Hindlimb muscle (tissue), 1 donor: Measurements from ENCODE around the gene PLD6. TPM values are rescaled to one million over a fixed set of nuclear protein-coding genes. Genes with fewer than 3 reads are reported as not detected.
"Not testable (repeated sequence)": the region's sequence is repeated elsewhere in the genome, so short reads cannot be mapped to it uniquely, and the experiment has no call there.

Experiments
- DNase-seq: peaks from one replicate; pipeline ENCODE4 v3.0.0-alpha.2; 2013
- polyA plus RNA-seq: library from polyadenylated mRNA; unstranded; fragments of 120-200 nt; gene quantifications from one replicate; pipeline ENCODE4 v1.2.1, GENCODE V29; 2013; ENCODE audit not compliant: insufficient read length

PLD6 gene, protein sequence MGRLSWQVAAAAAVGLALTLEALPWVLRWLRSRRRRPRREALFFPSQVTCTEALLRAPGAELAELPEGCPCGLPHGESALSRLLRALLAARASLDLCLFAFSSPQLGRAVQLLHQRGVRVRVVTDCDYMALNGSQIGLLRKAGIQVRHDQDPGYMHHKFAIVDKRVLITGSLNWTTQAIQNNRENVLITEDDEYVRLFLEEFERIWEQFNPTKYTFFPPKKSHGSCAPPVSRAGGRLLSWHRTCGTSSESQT
- polyA plus RNA-seq: 5.0 TPM

DNA sequence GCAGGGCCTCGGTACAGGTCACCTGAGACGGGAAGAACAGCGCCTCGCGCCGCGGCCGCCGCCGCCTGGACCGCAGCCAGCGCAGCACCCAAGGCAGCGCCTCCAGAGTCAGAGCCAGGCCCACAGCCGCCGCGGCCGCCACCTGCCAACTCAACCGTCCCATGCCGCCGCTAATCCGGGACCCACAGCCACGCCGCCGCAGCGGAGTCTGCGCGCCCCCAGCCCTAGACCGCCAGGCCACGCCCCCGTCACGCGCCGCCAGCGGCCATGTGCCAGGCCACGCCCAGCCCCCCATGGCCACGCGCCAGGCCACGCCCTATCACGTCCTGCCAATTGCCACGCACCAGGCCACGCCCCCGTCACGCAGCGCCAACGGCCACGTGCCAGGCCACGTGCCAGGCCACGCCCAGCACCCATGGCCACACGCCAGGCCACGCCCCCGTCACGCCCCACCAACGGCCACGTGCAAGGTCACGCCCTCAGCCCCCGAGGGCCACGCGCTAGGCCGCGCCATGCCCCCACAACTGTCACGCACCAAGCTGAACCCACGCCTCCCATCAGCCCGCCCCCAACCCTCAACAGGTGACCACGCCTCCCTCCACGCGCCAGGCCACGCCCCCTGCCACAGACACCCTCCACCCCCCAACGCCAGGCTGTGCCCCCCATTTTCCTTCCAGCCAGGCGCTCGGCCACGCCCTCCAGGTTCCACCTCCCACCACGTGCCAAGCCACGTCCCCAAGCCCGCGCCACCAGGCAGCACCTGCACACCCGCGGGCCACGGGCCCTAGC lies at the start of gene PLD6:
Gene PLD6 (minus strand): TSS at position 210 of the 789 bp plus-strand sequence. CDS start 47 bp downstream, at position 163.
- DNase-seq: peak; percentile 73

DNA sequence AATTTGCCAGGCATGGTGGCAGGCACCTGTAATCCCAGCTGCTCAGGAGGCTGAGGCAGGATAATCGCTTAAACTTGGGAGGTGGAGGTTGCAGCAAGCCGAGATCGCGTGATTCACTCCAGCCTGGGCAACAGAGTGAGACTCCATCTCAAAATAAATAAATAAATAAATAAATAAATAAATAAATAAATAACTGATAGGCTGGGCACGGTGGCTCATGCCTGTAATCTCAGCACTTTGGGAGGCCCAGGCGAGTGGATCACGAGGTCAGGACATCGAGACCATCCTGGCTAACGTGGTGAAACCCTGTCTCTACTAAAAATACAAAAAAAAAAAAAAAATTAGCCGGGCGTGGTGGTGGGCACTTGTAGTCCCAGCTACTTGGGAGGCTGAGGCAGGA lies 49.6 kb upstream of the PLD6 start:
- not testable (repeated sequence) for DNase-seq

DNA sequence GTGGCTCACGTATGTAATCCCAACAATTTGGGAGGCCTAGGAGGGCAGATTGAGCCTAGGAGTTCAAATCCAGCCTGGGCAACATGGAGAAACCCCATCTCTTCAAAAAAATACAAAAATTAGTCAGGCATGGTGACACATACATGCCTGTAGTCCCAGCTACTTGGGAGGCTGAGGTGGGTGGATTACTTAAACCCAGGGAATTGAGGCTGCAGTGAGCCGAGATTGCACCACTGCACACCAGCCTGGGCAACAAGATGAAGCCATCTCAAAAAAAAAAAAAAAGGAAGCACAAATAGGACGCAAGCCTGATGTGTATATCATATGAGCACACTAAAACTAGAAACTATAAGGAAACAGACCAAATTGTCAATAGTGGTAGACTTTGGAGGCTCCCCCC lies 47.9 kb upstream of the PLD6 start:
- no peak for DNase-seq

DNA sequence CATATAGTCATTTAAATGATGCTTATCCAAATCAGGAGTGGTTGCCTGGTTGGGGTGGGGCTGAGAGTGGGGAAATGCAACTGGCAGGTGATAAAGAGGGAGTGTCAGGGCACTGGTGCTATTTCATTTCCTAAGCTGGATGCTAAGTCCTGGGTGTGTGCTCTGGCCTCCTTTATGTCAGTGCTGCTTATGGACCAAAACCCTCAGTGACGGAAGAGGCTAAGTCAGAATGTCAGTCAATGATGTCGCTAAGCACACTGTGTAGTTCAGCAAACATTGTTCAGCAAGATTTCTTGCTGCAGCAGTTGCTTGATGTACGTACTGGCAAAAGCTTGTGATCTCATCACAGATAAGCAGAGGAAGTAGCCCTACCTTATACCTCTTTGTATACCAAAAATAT lies 47.3 kb upstream of the PLD6 start:
- no peak for DNase-seq

DNA sequence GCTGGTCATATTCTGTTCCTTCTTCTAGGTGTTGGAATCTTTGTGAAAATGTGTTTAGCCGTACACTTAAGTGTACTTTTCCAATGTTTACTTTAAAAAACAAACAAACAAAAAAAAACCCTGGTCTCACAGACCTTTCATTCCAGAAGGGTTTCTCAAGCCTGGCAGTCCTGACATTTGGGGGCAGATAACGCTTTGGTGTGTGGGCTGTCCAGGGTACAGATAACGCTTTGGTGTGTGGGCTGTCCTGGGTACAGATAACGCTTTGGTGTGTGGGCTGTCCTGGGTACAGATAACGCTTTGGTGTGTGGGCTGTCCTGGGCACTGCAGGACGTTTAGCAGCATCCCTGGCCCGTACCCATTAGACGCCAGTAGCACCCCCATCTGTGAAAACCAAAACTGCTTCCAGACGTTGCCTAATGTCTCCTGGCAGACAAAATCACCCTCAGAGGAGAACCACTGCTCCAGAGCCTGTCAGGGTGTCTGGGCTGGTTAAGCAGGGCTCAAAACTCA lies 46.1 kb upstream of the PLD6 start:
- no peak for DNase-seq

DNA sequence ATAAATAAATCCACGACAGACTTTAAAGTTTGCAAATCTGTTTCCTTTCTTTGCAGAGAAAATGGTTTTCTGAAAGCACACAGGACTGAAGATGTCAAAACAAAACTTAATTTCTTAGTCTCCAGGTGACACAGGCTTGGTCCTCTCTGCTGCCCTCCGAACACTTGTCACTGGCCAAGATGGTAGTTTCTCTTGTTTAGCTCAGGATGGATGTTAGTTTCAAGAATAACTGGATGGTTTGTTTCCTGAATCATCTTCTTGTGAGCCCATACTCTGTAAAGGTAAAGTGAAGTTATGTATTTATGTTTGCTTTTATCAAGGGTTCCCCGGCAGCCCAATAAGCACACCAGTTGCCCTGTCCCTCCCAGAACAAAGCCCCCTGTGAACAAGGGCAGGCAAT lies 40.7 kb upstream of the PLD6 start:
- no peak for DNase-seq

DNA sequence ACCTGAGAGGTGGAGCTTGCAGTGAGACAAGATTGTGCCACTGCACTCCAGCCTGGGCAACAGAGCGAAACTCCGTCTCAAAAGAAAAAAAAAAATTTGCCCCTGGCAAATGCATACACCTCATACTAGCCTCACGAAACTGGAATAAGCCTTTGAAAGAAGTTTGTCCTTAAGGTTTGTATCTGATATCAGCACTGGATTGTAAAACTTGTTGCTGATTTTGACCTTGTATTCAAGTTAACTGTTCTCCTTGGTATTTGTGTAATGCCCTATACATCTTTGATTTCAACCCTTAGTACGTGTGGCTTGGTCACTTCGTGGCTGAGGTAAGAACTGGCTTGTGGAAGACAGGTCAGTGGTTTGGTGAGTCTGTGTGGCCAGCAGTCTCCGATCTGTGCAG lies 37.0 kb upstream of the PLD6 start:
- DNase-seq: no peak

DNA sequence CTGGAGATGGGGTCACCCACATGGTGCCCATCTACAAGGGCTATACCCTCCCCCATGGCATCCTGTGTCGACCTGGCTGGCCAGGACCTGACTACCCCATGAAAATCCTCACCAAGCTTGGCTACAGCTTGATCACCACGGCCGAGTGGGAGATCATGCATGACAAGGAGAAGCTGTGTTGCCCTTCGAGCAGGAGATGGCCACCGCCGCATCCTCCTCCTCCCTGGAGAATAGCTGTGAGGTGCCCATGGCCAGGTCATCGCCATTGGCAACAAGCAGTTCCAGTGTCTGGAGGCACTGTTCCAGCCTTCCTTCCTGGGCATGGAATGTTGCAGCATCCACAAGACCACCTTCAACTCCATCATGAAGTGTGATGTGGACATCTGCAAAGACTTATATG lies 36.1 kb upstream of the PLD6 start:
- DNase-seq: no peak

DNA sequence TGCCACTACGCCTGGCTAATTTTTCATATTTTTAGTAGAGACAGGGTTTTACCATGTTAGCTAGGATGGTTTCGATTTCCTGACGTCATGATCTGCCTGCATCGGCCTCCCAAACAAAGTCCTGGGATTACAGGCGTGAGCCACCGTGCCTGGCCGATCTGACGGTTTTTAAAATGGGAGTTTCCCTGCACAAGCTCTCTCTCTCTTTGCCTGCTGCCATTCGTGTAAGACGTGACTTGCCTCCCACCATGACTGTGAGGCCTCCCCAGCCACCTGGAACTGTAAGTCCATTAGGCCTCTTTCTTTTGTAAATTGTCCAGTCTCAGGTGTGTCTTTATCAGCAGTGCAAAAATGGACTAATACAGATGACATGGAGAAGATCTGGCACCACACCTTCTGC lies 35.5 kb upstream of the PLD6 start:
- DNase-seq: no peak

DNA sequence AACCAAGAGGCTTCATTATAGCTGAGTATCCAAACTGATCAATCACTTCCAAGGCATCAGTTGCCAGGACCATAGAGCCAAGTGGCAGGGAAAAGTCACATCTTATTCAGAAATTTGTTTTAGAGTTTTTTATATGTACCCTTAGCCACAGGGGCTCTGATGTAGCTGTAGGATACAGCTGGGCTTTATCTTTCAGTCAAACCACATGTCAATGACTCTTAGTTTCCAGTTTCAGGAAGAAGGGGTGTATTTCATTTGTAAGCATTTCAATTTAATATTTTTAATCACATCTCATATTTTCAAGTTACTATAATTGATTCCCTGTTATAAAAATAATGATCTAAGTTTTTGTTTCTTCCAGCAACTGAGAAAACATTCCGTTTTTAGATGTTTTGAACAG lies 33.7 kb upstream of the PLD6 start:
- DNase-seq: no peak

DNA sequence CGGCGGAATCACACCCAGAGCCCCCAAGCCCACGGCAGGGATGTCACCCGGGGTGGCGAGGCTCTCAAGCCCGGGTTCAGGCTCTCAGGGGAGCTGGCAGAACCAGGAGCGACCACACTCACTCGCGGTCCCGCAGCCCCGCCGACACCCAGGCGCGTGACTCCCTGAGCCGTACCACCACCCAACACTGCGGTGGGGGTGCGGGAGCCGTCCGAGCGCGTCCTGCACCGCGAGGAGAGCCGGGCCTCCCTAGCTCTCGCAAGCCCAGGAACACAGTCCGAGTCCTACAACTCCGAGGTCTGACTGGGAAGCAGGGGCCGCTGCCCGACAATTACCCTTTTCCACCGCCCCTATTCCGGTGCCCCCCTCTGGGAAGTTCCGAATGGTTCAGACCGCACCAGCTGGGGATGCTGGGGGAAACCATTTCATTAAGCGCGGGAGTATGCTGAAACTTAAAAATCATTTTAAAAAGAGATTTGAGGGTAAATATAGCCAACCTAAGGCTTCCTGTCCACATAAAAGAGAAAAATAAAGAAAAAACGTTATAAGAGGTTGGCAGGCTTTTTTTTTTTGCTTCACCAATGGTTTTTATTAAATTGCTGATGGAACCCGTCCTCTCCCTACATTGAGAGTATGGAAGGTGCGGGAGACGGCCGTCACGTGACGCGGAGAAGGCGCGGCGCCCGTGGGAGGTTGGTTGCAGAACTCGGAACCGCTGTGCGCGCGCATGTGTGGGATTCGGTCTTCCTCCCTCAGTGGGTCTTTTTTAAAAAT lies 31.1 kb upstream of the PLD6 start, which contains the start of gene FLCN:
Gene FLCN (minus strand): TSS at position 143 of the 774 bp plus-strand sequence. CDS start 9,031 bp downstream, outside the sequence.
- DNase-seq: peak; percentile 91

DNA sequence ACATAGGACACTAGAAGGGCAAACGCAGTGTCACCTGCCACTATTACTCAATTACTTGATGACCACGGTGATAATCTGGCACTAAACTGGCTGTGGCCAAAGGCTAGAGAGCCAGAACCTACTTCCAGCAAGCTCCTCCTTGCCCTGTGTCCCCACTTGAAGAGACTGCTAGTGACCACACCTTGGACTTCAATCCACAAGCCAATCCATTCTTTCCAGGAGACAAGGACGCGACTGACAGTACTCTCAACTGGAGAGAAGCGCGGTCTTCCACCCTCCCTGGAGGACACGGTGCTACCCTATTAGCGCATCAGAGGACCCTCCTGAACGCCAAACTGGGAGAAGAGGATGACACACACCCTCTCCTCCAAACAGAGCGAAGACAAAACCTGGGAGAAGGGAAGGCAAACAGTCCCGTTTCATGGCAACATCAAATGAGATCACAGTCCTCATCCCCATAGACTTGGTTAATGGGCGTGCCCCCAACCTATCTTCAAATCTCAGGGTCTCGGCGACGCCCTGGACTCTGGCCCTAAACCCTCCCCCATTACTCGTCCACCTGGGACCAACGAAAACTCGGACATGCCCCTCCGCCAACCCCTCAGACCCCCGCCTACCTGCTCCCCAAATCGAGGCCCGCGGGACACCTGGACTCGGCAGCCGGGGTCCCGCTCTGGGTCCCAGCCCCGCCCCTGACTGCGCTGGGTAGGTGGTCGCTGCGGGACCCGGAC lies 30.3 kb upstream of the PLD6 start:
- DNase-seq: peak; percentile 32

DNA sequence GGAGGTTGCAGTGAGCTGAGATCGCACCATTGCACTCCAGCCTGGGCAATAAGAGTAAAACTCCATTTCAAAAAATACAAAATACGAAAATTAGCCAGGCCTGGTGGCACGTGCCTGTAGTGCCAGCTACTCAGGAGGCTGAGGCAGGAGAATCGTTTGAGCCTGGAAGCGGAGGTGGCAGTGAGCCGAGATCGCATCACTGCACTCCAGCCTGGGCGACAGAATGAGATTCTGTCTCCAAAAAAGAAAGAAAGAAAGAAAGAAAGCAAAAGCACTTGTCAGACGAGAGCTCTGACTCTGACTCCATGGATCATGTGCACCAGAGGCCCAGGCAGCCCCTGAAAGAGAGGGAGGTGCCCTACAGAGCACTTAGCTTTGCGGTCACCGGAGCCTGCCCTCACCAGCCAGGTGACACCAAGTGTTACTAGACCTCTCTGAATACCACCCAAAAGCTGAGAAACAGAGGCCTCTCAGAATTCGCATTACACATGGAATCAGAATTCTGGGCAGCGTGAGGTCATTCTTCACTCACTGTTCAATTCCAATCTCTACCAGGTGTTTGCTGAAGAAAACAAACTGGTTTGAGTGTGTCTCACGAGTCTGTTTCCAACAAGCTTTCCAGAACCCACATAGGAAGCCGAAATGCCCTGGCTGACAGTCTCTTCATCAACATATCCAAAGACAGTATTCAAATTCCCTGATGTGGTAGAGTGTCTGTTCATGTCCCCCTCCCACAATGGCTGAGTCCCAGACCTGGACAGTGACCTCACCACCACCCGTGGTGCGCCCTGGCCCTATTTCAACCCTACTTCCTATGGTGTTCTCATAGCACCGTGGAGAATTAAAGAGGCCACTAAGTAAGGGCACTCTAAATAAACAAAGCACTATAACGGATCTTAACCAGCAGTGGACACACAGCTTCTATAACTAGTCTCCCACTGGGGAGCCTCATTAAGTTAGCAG lies 29.4 kb upstream of the PLD6 start:
- DNase-seq: no peak

DNA sequence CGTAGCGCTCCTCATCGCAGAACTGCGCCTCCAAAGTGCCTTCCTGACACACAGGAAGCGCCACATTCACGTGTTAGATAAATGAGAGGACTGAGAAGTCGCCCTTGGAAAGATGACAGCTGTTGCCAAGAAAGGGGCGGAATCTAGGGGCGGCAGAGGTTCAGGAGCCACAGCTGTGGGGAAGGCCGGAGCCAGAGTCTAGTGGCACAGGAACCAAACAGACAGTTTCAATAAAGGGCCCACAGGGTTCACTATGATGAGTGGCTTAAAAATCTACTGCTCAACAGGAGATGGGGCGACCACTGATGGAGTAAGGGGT lies 26.1 kb upstream of the PLD6 start:
- no peak for DNase-seq

DNA sequence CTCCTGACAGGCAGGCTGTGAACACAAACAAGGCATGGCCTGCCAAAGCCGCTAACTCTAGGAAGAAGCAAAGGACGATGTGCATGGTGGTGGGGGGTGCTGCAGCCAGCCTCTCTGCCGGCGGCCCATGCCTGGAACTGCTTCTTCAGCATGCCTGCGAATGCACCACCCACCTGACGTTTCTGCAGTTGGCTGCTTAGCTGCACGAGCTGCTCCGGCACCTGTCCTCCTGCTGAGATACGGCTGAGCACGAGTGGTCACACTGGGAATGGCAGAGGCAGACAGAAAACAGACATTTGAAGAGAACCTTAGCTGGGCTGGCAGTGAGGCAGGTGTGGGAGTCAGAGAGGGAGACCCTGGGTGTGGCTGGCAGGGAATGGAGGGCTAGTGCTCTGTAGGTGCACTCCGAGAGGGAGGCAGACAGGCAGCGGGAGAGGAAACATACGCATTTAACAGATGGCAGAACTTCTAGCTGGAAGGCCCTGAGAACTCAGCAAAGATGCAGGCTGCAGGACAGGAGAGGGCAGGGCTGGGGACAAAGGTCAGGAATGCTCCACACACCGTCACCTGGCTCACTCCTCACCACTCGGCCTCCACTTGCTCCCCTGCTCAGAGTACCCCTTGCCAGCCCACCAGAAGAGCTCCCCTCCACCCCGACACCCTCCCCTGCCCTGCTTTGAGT lies 25.6 kb upstream of the PLD6 start:
- no peak for DNase-seq

DNA sequence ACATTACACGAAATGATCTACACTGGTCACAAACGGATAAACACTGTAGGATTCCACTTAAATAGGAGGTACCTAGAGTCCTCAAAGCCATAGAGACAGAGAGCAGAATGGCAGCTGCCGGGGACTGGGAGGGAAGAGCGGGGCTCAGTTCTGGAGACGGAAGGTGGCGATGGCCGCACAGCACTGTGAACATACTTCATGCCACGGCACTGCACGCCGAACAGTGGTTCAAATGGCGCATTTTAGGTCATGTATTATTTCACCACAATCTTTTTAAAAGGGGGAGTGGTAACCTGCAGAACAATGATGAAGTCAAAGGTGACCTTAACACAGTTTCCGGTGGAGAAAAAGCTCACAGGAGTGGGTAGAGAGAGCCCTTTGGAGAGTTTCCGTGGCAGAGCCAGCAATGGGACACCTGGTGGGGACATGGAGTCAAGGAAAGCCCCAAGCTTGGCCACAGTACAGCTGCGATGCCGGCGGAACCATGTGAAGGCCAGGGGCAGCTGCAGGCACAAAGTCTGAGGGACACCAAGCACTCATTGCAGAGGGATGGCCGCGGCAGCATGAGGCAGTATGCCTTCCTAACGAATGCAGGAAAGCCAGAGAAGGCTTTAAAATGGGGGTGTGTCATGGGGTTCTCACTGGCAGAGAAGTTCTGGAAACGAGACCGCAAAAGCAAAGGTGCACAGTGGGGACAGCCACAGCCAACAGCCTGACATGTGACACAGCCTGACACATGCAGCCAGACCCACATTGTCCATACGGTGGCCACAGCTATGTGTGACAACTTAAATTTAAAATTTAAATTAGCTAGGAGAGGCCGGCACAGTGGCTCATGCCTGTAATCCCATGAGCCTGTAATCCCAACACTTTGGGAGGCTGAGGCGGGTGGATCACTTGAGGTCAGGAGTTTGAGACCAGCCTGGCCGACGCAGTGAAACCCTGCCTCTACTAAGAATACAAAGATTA lies 23.6 kb upstream of the PLD6 start:
- DNase-seq: no peak

DNA sequence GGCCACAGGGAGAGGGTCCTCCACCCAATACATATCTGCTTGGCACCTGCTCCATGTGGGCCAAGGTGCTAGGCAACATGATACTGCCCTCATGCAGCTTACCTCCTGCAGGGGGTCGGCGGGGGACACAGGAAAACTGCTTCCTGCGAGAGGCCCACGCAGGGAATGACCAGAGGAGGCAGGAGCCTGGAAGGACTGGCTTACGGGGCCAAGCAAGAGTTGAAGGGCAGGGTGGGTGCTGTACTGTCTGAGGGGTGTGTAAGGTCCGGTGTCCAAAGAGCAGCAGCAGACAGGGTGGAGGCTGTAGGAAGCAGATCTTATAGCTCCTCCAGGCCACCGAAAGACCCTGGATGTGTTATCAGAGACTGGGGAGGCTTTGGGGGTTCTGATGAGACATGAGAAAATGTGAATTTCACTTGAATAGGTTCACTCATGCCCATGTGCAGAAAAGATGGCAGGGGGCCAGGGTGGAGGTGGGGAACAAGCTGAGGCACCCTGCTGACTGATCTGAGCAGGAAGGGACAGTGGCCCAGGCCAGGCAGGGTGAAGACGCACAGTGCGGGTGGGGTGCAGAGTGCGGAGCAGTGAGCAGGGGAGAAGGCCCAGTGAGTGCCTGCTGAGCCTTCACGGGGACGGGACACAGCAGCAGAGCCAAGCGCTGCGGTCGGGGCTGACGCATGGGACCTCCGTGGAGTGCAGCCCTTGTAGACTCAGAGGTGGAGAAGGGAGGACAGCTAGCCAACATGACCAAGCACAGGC lies 22.6 kb upstream of the PLD6 start:
- no peak for DNase-seq
